SK-N-SH (cell line): Measurements from ENCODE around the gene PDGFC. TPM values are rescaled to one million over a fixed set of nuclear protein-coding genes. Genes with fewer than 3 reads are reported as not detected.

Experiments used
- CTCF ChIA-PET: fragments of 300-600, 350-600 bp; formaldehyde crosslinking; extraction: SDS; loops from one replicate; lab custom pipeline; 2021; lab: Yijun Ruan, JAX
- POLR2A ChIA-PET: fragments of 350-600 bp; sonication (Branson Sonifier 250); formaldehyde crosslinking; extraction: SDS; loops from one replicate; lab custom pipeline; 2020; ENCODE audit warnings: antibody characterized with exemption, inconsistent platforms; lab: Yijun Ruan, JAX
- DNase-seq: peaks from one replicate; pipeline ENCODE4 v3.0.0; 2012
- H2AFZ ChIP-seq: fragments of 200-600 bp; sonication (generic); 2 replicates; pipeline ENCODE4 v1.8.1; 2016; ENCODE audit warnings: antibody characterized with exemption, mild to moderate bottlenecking, low read depth
- H3F3A ChIP-seq: fragments of 200-600 bp; sonication (generic); replicated peaks from 2 replicates; pipeline ENCODE3; 2016; ENCODE audit warnings: antibody characterized with exemption, mild to moderate bottlenecking; ENCODE audit not compliant: insufficient read depth
- H3K27ac ChIP-seq, 2 experiments: fragments of 200-500 bp in 1 of 2; fragments of 200-600 bp in 1 of 2; sonication (Bioruptor generic) in 1 of 2; sonication (generic), shearing (Covaris generic) in 1 of 2; 2 replicates each; pipeline versions ENCODE4 v1.5.1 to v1.6.1; 2014 to 2016; ENCODE audit warnings: low read depth in 2 of 2, inconsistent platforms in 1 of 2, low read length in 1 of 2, mild to moderate bottlenecking in 1 of 2, mixed read lengths in 1 of 2
- H3K27me3 ChIP-seq: fragments of 200-600 bp; sonication (generic), shearing (Covaris generic); 2 replicates; pipeline ENCODE4 v1.6.1; 2016; ENCODE audit warnings: mixed run types; ENCODE audit not compliant: insufficient read depth
- H3K36me3 ChIP-seq, 2 experiments: fragments of 200-500 bp in 1 of 2; fragments of 200-600 bp in 1 of 2; sonication (Bioruptor generic) in 1 of 2; sonication (generic) in 1 of 2; replicated peaks in 1 of 2; 2 replicates each; pipeline versions ENCODE3 to v1.5.1; 2014 to 2016; ENCODE audit warnings: low read length in 1 of 2, mild to moderate bottlenecking in 1 of 2; ENCODE audit not compliant: insufficient read depth in 2 of 2, control insufficient read depth in 1 of 2
- H3K4me1 ChIP-seq, 2 experiments: fragments of 200-500 bp in 1 of 2; fragments of 200-600 bp in 1 of 2; sonication (Bioruptor generic) in 1 of 2; sonication (generic), shearing (Covaris generic) in 1 of 2; 2 replicates each; pipeline versions ENCODE4 v1.5.1 to v1.6.1; 2014 to 2016; ENCODE audit warnings: low read depth in 1 of 2, low read length in 1 of 2, mixed run types in 1 of 2; ENCODE audit not compliant: insufficient read depth in 2 of 2, control insufficient read depth in 1 of 2
- H3K4me2 ChIP-seq: fragments of 200-600 bp; sonication (generic), shearing (Covaris generic); 2 replicates; pipeline ENCODE4 v1.6.1; 2017; ENCODE audit warnings: mixed run types
- H3K4me3 ChIP-seq, 2 experiments: fragments of 200-500 bp in 1 of 2; fragments of 200-600 bp in 1 of 2; sonication (Bioruptor generic) in 1 of 2; sonication (generic), shearing (Covaris generic) in 1 of 2; 2 replicates each; pipeline versions ENCODE4 v1.5.1 to v1.8.1; 2014 to 2016; ENCODE audit warnings: low read depth in 2 of 2, inconsistent platforms in 1 of 2, low read length in 1 of 2, mild to moderate bottlenecking in 1 of 2, mixed read lengths in 1 of 2, moderate library complexity in 1 of 2
- H3K79me2 ChIP-seq: fragments of 200-600 bp; sonication (generic); 2 replicates; pipeline ENCODE4 v1.8.1; 2017; ENCODE audit warnings: mild to moderate bottlenecking; ENCODE audit not compliant: insufficient read depth
- H3K9ac ChIP-seq: fragments of 200-600 bp; sonication (generic); 2 replicates; pipeline ENCODE4 v1.6.1; 2017; ENCODE audit warnings: mixed run types
- H3K9me2 ChIP-seq: fragments of 200-600 bp; sonication (generic); 2 replicates; pipeline ENCODE4 v1.6.1; 2017; ENCODE audit warnings: mixed run types
- H3K9me3 ChIP-seq: fragments of 200-600 bp; sonication (generic); 2 replicates; pipeline ENCODE4 v1.6.1; 2017; ENCODE audit warnings: mixed run types, mild to moderate bottlenecking, moderate library complexity
- H4K20me1 ChIP-seq: fragments of 200-600 bp; sonication (generic); 2 replicates; pipeline ENCODE4 v1.6.1; 2017; ENCODE audit warnings: mild to moderate bottlenecking, mixed run types; ENCODE audit not compliant: insufficient read depth
- CHD2 ChIP-seq: fragments of 150-350 bp; IDR thresholded peaks from 2 replicates; pipeline ENCODE4 v1.6.1; 2018; ENCODE audit warnings: low read length; ENCODE audit not compliant: partially characterized antibody
- EP300 ChIP-seq, 2 experiments: IDR thresholded peaks; 2 replicates each; pipeline versions ENCODE4 v1.4.0 to v1.6.1; 2012; ENCODE audit warnings: borderline replicate concordance in 1 of 2, low read depth in 1 of 2, low read length in 1 of 2
- FOSL2 ChIP-seq: IDR thresholded peaks from 2 replicates; pipeline ENCODE4 v1.4.0; 2012; ENCODE audit warnings: low read depth, mild to moderate bottlenecking, moderate library complexity, borderline replicate concordance
- FOXM1 ChIP-seq: IDR thresholded peaks from 2 replicates; pipeline ENCODE4 v1.4.0; 2012; ENCODE audit warnings: low read depth, mild to moderate bottlenecking
- GATA2 ChIP-seq: sonication (generic); formaldehyde crosslinking; IDR thresholded peaks from 2 replicates; pipeline ENCODE4 v1.5.0; 2020; ENCODE audit warnings: mild to moderate bottlenecking, missing genetic modification reagents
- IRF3 ChIP-seq: fragments of 150-350 bp; IDR thresholded peaks from 2 replicates; pipeline ENCODE4 v1.6.1; 2016; ENCODE audit warnings: mild to moderate bottlenecking, low read depth, low read length
- MXI1 ChIP-seq: IDR thresholded peaks from 2 replicates; pipeline ENCODE4 v1.6.1; 2012; ENCODE audit warnings: mild to moderate bottlenecking, low read depth, low read length, improper control_type of control experiment
- NFIC ChIP-seq: IDR thresholded peaks from 2 replicates; pipeline ENCODE4 v1.4.0; 2012; ENCODE audit warnings: borderline replicate concordance
- POLR2AphosphoS5 ChIP-seq: IDR thresholded peaks from 2 replicates; pipeline ENCODE4 v1.6.1; 2012; ENCODE audit warnings: low read depth, low read length
- RCOR1 ChIP-seq: fragments of 150-350 bp; IDR thresholded peaks from 2 replicates; pipeline ENCODE4 v1.6.1; 2017; ENCODE audit warnings: antibody characterized with exemption, low read length
- RFX5 ChIP-seq: IDR thresholded peaks from 2 replicates; pipeline ENCODE4 v1.6.1; 2012; ENCODE audit warnings: mild to moderate bottlenecking, improper control_type of control experiment, low read length
- RXRA ChIP-seq: IDR thresholded peaks from 2 replicates; pipeline ENCODE4 v1.4.0; 2012; ENCODE audit warnings: low read depth, mild to moderate bottlenecking, borderline replicate concordance
- SIN3A ChIP-seq: IDR thresholded peaks from 2 replicates; pipeline ENCODE4 v1.6.1; 2012; ENCODE audit warnings: low read depth, mild to moderate bottlenecking, low read length, moderate library complexity, borderline replicate concordance
- SMC3 ChIP-seq: IDR thresholded peaks from 2 replicates; pipeline ENCODE4 v1.6.1; 2012; ENCODE audit warnings: low read depth, low read length, improper control_type of control experiment
- TEAD4 ChIP-seq: IDR thresholded peaks from 2 replicates; pipeline ENCODE4 v1.4.0; 2012; ENCODE audit warnings: mild to moderate bottlenecking, borderline replicate concordance; ENCODE audit not compliant: insufficient read depth
- YY1 ChIP-seq: IDR thresholded peaks from 2 replicates; pipeline ENCODE4 v1.4.0; 2012; ENCODE audit warnings: low read depth, mild to moderate bottlenecking
- WGBS: methylation state at CpG from one replicate; pipeline ENCODE4 v1.1.6; 2017; ENCODE audit warnings: low lambda C conversion rate; 5-methylcytosine and 5-hydroxymethylcytosine counted together
- polyA plus RNA-seq, 3 experiments: library from polyadenylated mRNA; depleted of rRNA; stranded (reverse); fragments of >200 nt; gene quantifications; 2 replicates each; pipeline ENCODE4 v1.2.3, GENCODE V29; 2012
- TF ChIP-seq, protein P1 (sequence below): fragments of 200-600 bp; sonication (generic); IDR thresholded peaks from 2 replicates; pipeline ENCODE4 v1.6.1; 2017; ENCODE audit warnings: antibody characterized with exemption, mild to moderate bottlenecking, moderate library complexity

The PDGFC gene
- polyA plus RNA-seq, 1 of the 3 experiments (the other 2 are of a cell fraction): 29.8 TPM

DNA sequence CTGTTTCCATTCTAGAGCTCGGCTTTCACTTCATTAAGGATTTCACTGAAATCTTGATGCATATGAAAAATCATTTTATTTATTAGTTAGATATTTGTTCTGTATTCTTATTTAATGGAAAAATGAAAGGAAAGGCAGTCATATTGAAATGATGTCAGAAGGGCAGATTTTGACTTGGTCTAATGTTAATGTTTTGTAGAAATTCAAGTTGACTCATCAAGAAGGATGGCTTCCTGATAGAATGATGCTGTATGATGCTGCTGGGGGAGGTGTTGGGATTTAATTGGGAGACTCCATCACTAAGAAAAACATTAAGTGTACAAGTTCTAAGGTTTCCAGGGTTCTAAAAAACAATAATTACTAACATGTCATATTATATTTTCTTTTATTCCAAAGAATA is 204.8 kb downstream of the PDGFC start:
- Histone ChIP-seq H3K9me3 (no peaks in the 10 kb centered on the region), H3K9ac (no peak overlapping the region), H3K27me3 (no peaks in the 10 kb centered on the region), H3K36me3 (peaks cover 16 to 59% of the 10 kb centered on the region in 2 experiments), H3K4me3 (no peak overlapping the region), H4K20me1 (no peaks in the 10 kb centered on the region), H3F3A (peaks cover 59% of the 10 kb centered on the region), H3K9me2 (no peaks in the 10 kb centered on the region), H2AFZ (no peak overlapping the region), H3K27ac (no peak overlapping the region), H3K79me2 (peaks cover 21% of the 10 kb centered on the region), H3K4me1 (peaks cover 2 to 50% of the 10 kb centered on the region in 2 experiments), H3K4me2 (no peak overlapping the region)
- 92% methylated on average over 1 of the region's 1 CpG for WGBS
- ChIA-PET POLR2A (no interaction called here), CTCF (interaction anchor here (0.7 kb wide), 1 partner anchor 10 kb away, joined by 3 read pairs; no protein-coding TSS in a partner anchor)
- DNase-seq: no peak
- TF ChIP-seq FOSL2 (no peak), RCOR1 (no peak), SIN3A (no peak), POLR2AphosphoS5 (no peak), RFX5 (no peak), EP300 (IDR thresholded peaks at IDR 0.05; ENCODE audit: borderline replicate concordance in 1 of 2, low read depth in 1 of 2, low read length in 1 of 2) (no peak), RXRA (no peak), CHD2 (no peak), NFIC (no peak), GATA2 (CRISPR knock-in tag) (no peak)
- TF ChIP-seq, protein P1, sequence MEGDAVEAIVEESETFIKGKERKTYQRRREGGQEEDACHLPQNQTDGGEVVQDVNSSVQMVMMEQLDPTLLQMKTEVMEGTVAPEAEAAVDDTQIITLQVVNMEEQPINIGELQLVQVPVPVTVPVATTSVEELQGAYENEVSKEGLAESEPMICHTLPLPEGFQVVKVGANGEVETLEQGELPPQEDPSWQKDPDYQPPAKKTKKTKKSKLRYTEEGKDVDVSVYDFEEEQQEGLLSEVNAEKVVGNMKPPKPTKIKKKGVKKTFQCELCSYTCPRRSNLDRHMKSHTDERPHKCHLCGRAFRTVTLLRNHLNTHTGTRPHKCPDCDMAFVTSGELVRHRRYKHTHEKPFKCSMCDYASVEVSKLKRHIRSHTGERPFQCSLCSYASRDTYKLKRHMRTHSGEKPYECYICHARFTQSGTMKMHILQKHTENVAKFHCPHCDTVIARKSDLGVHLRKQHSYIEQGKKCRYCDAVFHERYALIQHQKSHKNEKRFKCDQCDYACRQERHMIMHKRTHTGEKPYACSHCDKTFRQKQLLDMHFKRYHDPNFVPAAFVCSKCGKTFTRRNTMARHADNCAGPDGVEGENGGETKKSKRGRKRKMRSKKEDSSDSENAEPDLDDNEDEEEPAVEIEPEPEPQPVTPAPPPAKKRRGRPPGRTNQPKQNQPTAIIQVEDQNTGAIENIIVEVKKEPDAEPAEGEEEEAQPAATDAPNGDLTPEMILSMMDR: no peak

GRCh38 chr4:156765277-156765676 is 206.3 kb downstream of the PDGFC start:
- POLR2A ChIA-PET: interaction anchor here (1.2 kb wide), 1 partner anchor 15 kb away, joined by 3 read pairs; no protein-coding TSS in a partner anchor
- Histone ChIP-seq H3K4me3 (no peak overlapping the region), H3K27ac (no peak overlapping the region), H3K27me3 (no peaks in the 10 kb centered on the region), H3K4me2 (no peak overlapping the region), H3K9ac (no peak overlapping the region), H3K9me3 (no peaks in the 10 kb centered on the region), H3K9me2 (no peaks in the 10 kb centered on the region), H3K79me2 (peaks cover 21% of the 10 kb centered on the region), H3F3A (peaks cover 43% of the 10 kb centered on the region), H3K36me3 (peaks cover 18 to 74% of the 10 kb centered on the region in 2 experiments), H4K20me1 (no peaks in the 10 kb centered on the region), H2AFZ (no peak overlapping the region), H3K4me1 (peaks cover 0 to 51% of the 10 kb centered on the region in 2 experiments)
- TF ChIP-seq TEAD4: no peak
- no peak for TF ChIP-seq FOSL2
- TF ChIP-seq SMC3: no peak
- no peak for TF ChIP-seq IRF3
- TF ChIP-seq YY1: no peak
- TF ChIP-seq FOXM1: no peak
- no peak for TF ChIP-seq RXRA
- no peak for TF ChIP-seq MXI1
- 85% methylated on average over 3 of the region's 3 CpGs for WGBS
- no peak for DNase-seq
- CTCF ChIA-PET: no interaction called here
